ENCODE measurements around the gene NLRP7. TPM values are rescaled to one million over a fixed set of nuclear protein-coding genes. Genes with fewer than 3 reads are reported as not detected.
"Not testable (repeated sequence)": the region's sequence is repeated elsewhere in the genome, so short reads cannot be mapped to it uniquely, and the experiment has no call there.

Gene NLRP7
- total RNA-seq, 2 donors from 2014 or later: 0.93 to 1.0 TPM

GRCh38 chr19:54959840-54960239 lies 12.5 kb upstream of the NLRP7 start:
- H3K4me3 ChIP-seq (ENCODE audit: low read length): no peak overlapping the region
- Mint-ChIP-seq H3K9me3 (peaks cover 3% of the 10 kb centered on the region), H3K4me1 (peaks cover 4% of the 10 kb centered on the region), H3K27ac (no peak overlapping the region), H3K4me3 (no peak overlapping the region), H3K36me3 (ENCODE audit: low read depth) (peaks cover 3% of the 10 kb centered on the region), H3K27me3 (ENCODE audit: insufficient read depth) (no peaks in the 10 kb centered on the region)
- H3K36me3 ChIP-seq (ENCODE audit: control insufficient read depth, insufficient read depth, low read length): no peaks in the 10 kb centered on the region
- TF ChIP-seq CTCF (conservative IDR thresholded peaks at IDR 0.05): no peak
- H3K9me3 ChIP-seq (ENCODE audit: control insufficient read depth, low read length): no peaks in the 10 kb centered on the region
- no peak overlapping the region for H3K9ac ChIP-seq (ENCODE audit: extremely low read depth, low read length, poor library complexity, severe bottlenecking)
- no peaks in the 10 kb centered on the region for H3K27me3 ChIP-seq (ENCODE audit: control insufficient read depth, insufficient read depth, low read length, poor library complexity, severe bottlenecking)
- no peak overlapping the region for H3K27ac ChIP-seq (ENCODE audit: low read depth, low read length)
- DNase-seq: no peak
- WGBS, 2 experiments (ENCODE audit: insufficient coverage in 1 of 2, insufficient read length in 1 of 2): 90 to 100% methylated on average over 4 to 8 of the region's 8 CpGs
- no peaks in the 10 kb centered on the region for H3K4me1 ChIP-seq (ENCODE audit: control insufficient read depth, insufficient read depth, low read length)

- DNase-seq: no peak
- Histone ChIP-seq H3K9me3 (ENCODE audit: control insufficient read depth, low read length) (no peaks in the 10 kb centered on the region), H3K9ac (ENCODE audit: extremely low read depth, low read length, poor library complexity, severe bottlenecking) (no peak overlapping the region), H3K4me3 (ENCODE audit: low read length) (no peak overlapping the region), H3K36me3 (ENCODE audit: control insufficient read depth, insufficient read depth, low read length) (peaks cover 9% of the 10 kb centered on the region), H3K27me3 (ENCODE audit: control insufficient read depth, insufficient read depth, low read length, poor library complexity, severe bottlenecking) (no peaks in the 10 kb centered on the region), H3K27ac (ENCODE audit: low read depth, low read length) (no peak overlapping the region), H3K4me1 (ENCODE audit: control insufficient read depth, insufficient read depth, low read length) (no peaks in the 10 kb centered on the region)
- WGBS, 2 experiments (ENCODE audit: insufficient coverage in 1 of 2, insufficient read length in 1 of 2): 92 to 94% methylated on average over 9 to 11 of the region's 11 CpGs
- Mint-ChIP-seq H3K4me3 (no peak overlapping the region), H3K27ac (no peak overlapping the region), H3K27me3 (ENCODE audit: insufficient read depth) (no peaks in the 10 kb centered on the region), H3K36me3 (ENCODE audit: low read depth) (peaks cover 21% of the 10 kb centered on the region), H3K4me1 (peaks cover 14% of the 10 kb centered on the region), H3K9me3 (peaks cover 17% of the 10 kb centered on the region)
- no peak for TF ChIP-seq CTCF (conservative IDR thresholded peaks at IDR 0.05)
These were observed 8.0 kb upstream of the NLRP7 start for GRCh38 chr19:54955376-54955775.

GRCh38 chr19:54953345-54953713 lies 6.0 kb upstream of the NLRP7 start:
- Mint-ChIP-seq H3K4me1 (peaks cover 18% of the 10 kb centered on the region), H3K9me3 (peaks cover 17% of the 10 kb centered on the region), H3K27ac (peak overlapping the region; percentile 93), H3K36me3 (ENCODE audit: low read depth) (peaks cover 21% of the 10 kb centered on the region), H3K4me3 (peak overlapping the region; percentile 6)
- DNase-seq: peak; percentile 59
- not testable (repeated sequence) for H3K27me3 Mint-ChIP-seq (ENCODE audit: insufficient read depth); H3K9ac ChIP-seq (ENCODE audit: extremely low read depth, low read length, poor library complexity, severe bottlenecking); H3K9me3 ChIP-seq (ENCODE audit: control insufficient read depth, low read length); H3K36me3 ChIP-seq (ENCODE audit: control insufficient read depth, insufficient read depth, low read length); H3K4me1 ChIP-seq (ENCODE audit: control insufficient read depth, insufficient read depth, low read length); H3K4me3 ChIP-seq (ENCODE audit: low read length); H3K27me3 ChIP-seq (ENCODE audit: control insufficient read depth, insufficient read depth, low read length, poor library complexity, severe bottlenecking)
- H3K27ac ChIP-seq (ENCODE audit: low read depth, low read length): peak overlapping the region; percentile 88
- 83 to 92% methylated on average over 9 to 10 of the region's 10 CpGs for WGBS, 2 experiments (ENCODE audit: insufficient coverage in 1 of 2, insufficient read length in 1 of 2)

Measured in endodermal cell (in vitro differentiated cells).